Psoas muscle (tissue), 8 donors: ENCODE results near the gene PCCA. TPM values are rescaled to one million over a fixed set of nuclear protein-coding genes. Genes with fewer than 3 reads are reported as not detected.

Experiments used
- ATAC-seq, 4 donors: fragments of 200-7000 bp; cut with Tn5 transposase; one replicate each; pipeline ENCODE4 v1.9.1; 2020; ENCODE audit warnings: moderate library complexity in 3 of 4, mild to moderate bottlenecking in 2 of 4
- DNase-seq, 2 donors: peaks; one replicate each; pipeline ENCODE4 v3.0.0-alpha.2; 2020
- H3K27ac ChIP-seq: fragments of 200-600 bp; one replicate; pipeline ENCODE4 v1.8.0; 2022
- H3K27me3 ChIP-seq, 3 donors: fragments of 200-600 bp in 1 of 3; one replicate each; pipeline versions ENCODE4 v1.6.1 to v1.8.0; 2013 to 2022; ENCODE audit warnings: low read length in 2 of 3, mild to moderate bottlenecking in 2 of 3, moderate library complexity in 1 of 3; ENCODE audit not compliant: insufficient read depth in 3 of 3
- H3K36me3 ChIP-seq, 2 donors: fragments of 200-600 bp in 1 of 2; one replicate each; pipeline versions ENCODE4 v1.6.1 to v1.8.0; 2013 to 2022; ENCODE audit warnings: low read depth in 1 of 2, mild to moderate bottlenecking in 1 of 2, moderate library complexity in 1 of 2; ENCODE audit not compliant: insufficient read depth in 1 of 2
- H3K4me1 ChIP-seq: fragments of 200-600 bp; one replicate; pipeline ENCODE4 v1.8.0; 2022
- H3K4me3 ChIP-seq: fragments of 200-600 bp; one replicate; pipeline ENCODE4 v1.8.0; 2022; ENCODE audit warnings: mild to moderate bottlenecking
- H3K9me3 ChIP-seq: fragments of 200-600 bp; one replicate; pipeline ENCODE4 v1.8.0; 2022
- WGBS, 3 donors: extraction: QIAGEN DNeasy Blood & Tissue Kit; methylation state at CpG; one replicate each; pipeline versions ENCODE4 v1.1.6 to v1.1.7; 2013; 5-methylcytosine and 5-hydroxymethylcytosine counted together
- intact Hi-C, 2 donors: fragments of 100-400 bp; cut with DNase I; formaldehyde crosslinking; loops; one replicate each; pipeline versions ENCODE4 v1.11.0 to v1.14.2; 2022
- polyA plus RNA-seq, 3 donors: library from polyadenylated mRNA; stranded (reverse); fragments of 200-250 nt; gene quantifications; one replicate each; pipeline ENCODE4 v1.2.3, GENCODE V29; 2013
- total RNA-seq, 4 donors: library from RNA; stranded (reverse); fragmentation: NEBNext Ultra II Directional in 2 of 4; extraction: Animal tissue kit (Norgen Biotek cat#: 25700) in 2 of 4; gene quantifications; one replicate each; pipeline versions ENCODE4 v1.2.1 to v1.2.4, GENCODE V29; 2021 to 2023
- TF ChIP-seq, protein P1 (sequence below): fragments of 200-600 bp; IDR thresholded peaks from one replicate; pipeline ENCODE4 v1.8.0; 2022; ENCODE audit warnings: antibody characterized with exemption
- donor health status: healthy with polysubstance abuse.
- donor health status: DM: no; HTN: no; CAD: no; lungs with moderate emphysema.
- donor health status: Bipolar disorder and iron deficiency.
- donor health status: healthy.
- donor health status: DM: yes; HTN: yes; CAD: no.
- donor health status: DM: no; HTN: no; CAD: no.
- donor health status: DM: no; HTN: no; CAD: no.
- donor health status: DM: yes; HTN: yes; CAD: no.

PCCA gene
- total and polyA plus RNA-seq, 7 donors = 6.2 to 23.9 (median 13.3) TPM

DNA sequence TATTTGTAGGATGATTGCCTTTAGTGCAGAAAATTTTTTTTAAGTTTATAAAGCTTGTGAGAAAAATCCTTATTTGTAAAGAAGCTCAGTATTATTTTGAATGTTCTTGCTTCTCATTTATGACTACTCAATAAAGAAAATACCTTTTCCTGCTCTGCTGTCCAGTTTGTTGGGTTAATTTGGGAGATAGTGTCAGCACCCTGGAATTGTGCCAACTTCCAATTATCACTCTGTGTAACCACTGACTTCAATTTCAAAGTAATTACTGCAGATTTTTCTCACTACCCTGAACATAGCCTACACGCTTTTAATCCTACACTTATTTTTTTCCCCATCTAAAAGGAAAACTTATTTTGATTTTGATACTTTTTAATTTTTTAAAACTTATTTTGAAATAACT, 406.6 kb downstream of the PCCA start:
- DNase-seq (no peak), ATAC-seq (no peak)
- intact Hi-C loops = no loop called here
- Histone ChIP-seq H3K4me1 (no peaks in the 10 kb centered on the region), H3K36me3 (no peaks in the 10 kb centered on the region), H3K27ac (no peak overlapping the region), H3K27me3 (no peaks in the 10 kb centered on the region), H3K9me3 (no peaks in the 10 kb centered on the region), H3K4me3 (no peak overlapping the region)
- WGBS, 3 donors = 82 to 93% (median 92%) methylated on average over 1 of the region's 1 CpG
- TF ChIP-seq, protein P1, sequence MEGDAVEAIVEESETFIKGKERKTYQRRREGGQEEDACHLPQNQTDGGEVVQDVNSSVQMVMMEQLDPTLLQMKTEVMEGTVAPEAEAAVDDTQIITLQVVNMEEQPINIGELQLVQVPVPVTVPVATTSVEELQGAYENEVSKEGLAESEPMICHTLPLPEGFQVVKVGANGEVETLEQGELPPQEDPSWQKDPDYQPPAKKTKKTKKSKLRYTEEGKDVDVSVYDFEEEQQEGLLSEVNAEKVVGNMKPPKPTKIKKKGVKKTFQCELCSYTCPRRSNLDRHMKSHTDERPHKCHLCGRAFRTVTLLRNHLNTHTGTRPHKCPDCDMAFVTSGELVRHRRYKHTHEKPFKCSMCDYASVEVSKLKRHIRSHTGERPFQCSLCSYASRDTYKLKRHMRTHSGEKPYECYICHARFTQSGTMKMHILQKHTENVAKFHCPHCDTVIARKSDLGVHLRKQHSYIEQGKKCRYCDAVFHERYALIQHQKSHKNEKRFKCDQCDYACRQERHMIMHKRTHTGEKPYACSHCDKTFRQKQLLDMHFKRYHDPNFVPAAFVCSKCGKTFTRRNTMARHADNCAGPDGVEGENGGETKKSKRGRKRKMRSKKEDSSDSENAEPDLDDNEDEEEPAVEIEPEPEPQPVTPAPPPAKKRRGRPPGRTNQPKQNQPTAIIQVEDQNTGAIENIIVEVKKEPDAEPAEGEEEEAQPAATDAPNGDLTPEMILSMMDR = no peak

DNA sequence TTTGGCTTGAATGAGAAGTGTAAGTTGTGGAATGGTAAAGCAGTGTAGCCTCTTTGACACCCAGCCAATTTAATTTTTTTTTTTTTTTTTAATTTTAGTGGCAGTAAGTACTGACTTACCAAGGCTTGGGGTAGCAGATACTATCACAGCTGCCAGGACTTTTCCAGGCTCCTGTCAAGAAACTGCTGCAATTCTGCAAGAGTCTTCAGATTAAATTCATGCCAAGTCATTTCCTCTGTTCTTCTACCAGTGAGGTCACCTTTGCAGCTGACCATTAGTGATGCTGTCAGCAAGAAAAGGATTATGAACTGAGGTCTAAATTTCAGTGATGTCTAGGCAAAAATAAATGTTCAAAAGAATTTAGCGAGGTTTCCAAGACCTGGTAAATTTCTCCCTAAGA, 408.5 kb downstream of the PCCA start:
- ATAC-seq = no peak
- intact Hi-C loops = no loop called here
- no peak for DNase-seq
- Histone ChIP-seq H3K27ac (no peak overlapping the region), H3K4me1 (no peaks in the 10 kb centered on the region), H3K27me3 (no peaks in the 10 kb centered on the region), H3K4me3 (no peak overlapping the region), H3K36me3 (no peaks in the 10 kb centered on the region), H3K9me3 (no peaks in the 10 kb centered on the region)
- TF ChIP-seq, protein P1 = no peak
- 51 to 82% (median 64%) methylated on average over 1 of the region's 1 CpG for WGBS, 3 donors

DNA sequence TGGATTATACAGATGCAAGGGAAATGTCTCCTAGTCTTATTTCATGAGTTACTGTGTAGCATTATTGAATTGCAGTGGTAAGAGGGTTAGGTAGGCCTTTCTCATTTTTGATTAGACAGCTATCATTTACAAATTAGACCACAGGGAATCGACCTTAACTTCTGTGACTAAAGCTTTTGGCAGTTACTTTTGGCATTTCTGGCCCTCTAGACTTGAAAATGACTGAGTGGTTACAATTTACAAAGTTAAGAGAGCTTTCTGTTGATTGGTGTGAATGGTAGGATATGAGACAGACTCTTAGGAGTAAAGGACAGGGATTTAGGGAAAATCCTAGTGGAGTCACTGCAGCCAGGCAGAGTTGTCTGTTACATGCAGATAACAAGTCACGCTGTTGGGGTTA, 413.6 kb downstream of the PCCA start:
- DNase-seq = no peak
- Histone ChIP-seq H3K4me3 (no peak overlapping the region), H3K9me3 (no peaks in the 10 kb centered on the region), H3K36me3 (no peaks in the 10 kb centered on the region), H3K27me3 (no peaks in the 10 kb centered on the region), H3K27ac (no peak overlapping the region), H3K4me1 (no peaks in the 10 kb centered on the region)
- TF ChIP-seq, protein P1 = no peak
- ATAC-seq = no peak
- WGBS, 3 donors = 52 to 59% (median 53%) methylated on average over 2 of the region's 2 CpGs
- intact Hi-C loops = no loop called here

GRCh38 chr13:100503622-100504021, 414.7 kb downstream of the PCCA start:
- DNase-seq = no peak
- TF ChIP-seq, protein P1 = no peak
- H3K36me3 ChIP-seq = no peaks in the 10 kb centered on the region
- H3K27me3 ChIP-seq = no peaks in the 10 kb centered on the region
- no peak for ATAC-seq
- no peak overlapping the region for H3K27ac ChIP-seq
- intact Hi-C loops = no loop called here
- no peaks in the 10 kb centered on the region for H3K4me1 ChIP-seq
- no peak overlapping the region for H3K4me3 ChIP-seq
- 93 to 96% (median 94%) methylated on average over 3 of the region's 3 CpGs for WGBS, 3 donors
- no peaks in the 10 kb centered on the region for H3K9me3 ChIP-seq

DNA sequence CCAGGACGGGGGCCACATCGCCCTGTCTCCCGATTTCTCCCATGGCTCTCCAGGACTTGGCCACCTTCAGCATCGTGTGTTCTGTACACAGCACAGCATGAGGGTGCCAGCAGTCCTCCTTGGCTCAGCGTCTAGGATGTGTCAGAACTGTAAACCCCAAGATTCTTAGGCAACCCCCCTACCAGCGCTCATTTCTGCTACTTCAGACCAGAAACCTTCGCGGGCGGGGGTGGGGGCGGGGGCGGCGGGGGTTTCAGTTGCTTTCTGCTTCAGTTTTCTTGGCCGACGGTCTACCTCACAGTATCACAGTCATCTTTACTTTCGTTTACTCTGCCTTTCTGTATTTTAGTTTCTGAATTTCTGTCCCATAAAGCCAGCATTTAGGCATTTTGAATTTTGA, 417.3 kb downstream of the PCCA start:
- WGBS, 3 donors = 89 to 91% (median 90%) methylated on average over 15 of the region's 15 CpGs
- no peaks in the 10 kb centered on the region for H3K4me1 ChIP-seq
- no peaks in the 10 kb centered on the region for H3K27me3 ChIP-seq
- H3K9me3 ChIP-seq = no peaks in the 10 kb centered on the region
- ATAC-seq (no peak), DNase-seq (no peak)
- H3K27ac ChIP-seq = no peak overlapping the region
- intact Hi-C loops = no loop called here
- TF ChIP-seq, protein P1 = no peak
- H3K36me3 ChIP-seq = no peaks in the 10 kb centered on the region
- H3K4me3 ChIP-seq = no peak overlapping the region
